IPS DF 19.7 (cell line): ENCODE measurements around the gene ATP6V0E2.
"Not testable (repeated sequence)": the region's sequence is repeated elsewhere in the genome, so short reads cannot be mapped to it uniquely, and the experiment has no call there.

Experiments
- DNase-seq: peaks from one replicate; pipeline ENCODE4 v3.0.0-alpha.2; 2013; ENCODE audit warnings: low read depth, low spot score

Gene ATP6V0E2

DNA sequence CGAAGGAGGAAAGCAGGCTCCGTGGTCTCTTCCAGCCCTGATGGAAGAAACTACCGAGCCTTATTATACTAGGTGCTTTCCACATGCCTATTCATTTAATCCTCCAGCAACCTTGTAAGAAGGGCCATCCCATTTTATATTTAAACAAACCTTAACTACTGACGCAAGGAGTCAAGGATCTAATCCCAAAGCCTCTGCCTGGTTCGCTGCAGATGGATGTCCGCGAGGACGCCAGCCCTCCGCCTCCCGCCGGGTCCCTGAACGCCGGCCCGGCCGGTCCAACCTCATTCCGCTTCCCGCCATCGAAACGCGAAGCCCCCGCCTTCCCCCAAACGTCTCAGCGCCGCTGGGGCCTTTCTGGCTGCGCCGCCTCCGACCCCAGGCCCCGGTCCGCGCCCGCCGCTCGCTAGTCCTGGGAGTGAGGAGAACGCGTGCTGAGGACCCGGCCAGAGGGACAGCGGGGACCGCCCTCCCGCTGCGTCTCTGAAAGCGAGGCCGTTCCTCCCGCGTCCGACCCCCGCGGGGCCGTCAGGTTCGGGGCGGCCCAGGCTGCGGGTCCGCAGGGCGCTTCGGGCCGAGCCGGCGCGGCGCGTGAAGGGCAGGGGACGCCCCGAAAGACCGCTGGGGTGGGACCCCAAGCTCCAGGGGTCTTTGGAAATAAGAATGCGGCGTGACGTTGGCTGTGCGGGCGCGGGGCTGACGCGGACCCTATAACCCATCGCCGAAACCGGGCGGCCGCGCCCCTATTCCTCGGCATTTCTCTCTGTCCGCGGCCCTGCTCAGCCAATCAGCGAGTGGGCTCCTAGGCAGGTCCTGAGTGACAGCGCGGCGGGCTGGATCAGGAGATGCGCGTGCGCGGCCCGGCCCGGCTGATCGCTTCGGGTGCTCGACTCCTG, at the start of gene ATP6V0E2:
ATP6V0E2 (plus strand) TSS at position 896 of the 896 bp plus-strand sequence. CDS start 97 bp downstream, outside the sequence.
- no peak for DNase-seq

DNA sequence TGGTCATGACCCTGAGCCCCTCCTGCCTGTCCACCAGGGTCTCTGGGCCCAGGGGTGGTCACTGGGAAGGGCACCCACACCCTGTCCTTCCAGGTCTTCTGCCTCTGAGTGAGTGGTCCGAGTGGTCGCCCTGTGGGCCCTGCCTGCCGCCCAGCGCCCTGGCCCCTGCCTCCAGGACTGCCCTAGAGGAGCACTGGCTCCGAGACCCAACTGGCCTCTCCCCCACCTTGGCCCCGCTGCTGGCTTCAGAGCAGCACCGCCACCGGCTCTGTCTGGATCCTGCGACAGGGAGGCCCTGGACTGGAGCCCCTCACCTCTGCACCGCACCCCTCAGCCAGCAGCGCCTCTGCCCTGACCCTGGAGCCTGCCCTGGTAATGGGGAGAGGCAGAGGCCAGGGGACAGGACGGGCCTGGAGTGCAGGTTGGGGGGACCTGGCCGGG, 49.4 kb upstream of the ATP6V0E2 start:
- DNase-seq = no peak

DNA sequence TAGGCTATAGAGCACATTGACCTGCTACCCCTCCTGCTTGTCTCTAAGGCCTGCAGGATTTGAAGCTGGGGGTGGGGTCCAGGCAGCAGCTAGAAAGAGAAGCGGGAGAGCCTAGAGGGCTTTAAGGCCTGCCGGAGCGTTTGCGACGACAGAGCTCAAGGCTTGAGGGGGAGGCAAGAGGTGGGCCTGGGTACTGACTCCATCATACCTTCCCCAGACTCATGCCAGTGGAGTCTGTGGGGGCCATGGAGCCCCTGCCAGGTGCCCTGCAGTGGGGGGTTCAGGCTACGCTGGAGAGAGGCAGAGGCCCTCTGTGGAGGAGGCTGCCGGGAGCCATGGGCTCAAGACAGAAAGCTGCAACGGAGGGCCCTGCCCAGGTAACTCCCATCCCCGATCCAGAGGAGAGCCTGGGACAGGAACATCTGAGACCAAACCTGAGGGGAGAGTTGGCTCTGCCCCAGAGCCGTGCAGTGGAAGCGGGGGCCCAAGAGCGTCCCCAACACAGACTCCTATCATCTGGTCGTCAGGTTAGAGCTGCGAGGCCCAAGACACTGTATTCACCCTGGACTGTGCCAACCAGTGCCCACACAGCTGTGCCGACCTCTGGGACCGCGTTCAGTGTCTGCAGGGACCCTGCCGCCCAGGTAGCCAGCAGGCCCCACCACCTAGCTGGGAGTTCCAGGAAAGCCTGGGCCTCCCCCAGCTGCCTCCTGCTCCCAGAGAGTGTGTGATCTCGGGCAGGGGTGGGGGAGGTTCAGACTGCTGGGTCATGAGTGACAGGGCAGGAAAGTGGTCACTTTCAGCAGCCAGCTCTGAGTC, 48.8 kb upstream of the ATP6V0E2 start:
- DNase-seq = no peak

DNA sequence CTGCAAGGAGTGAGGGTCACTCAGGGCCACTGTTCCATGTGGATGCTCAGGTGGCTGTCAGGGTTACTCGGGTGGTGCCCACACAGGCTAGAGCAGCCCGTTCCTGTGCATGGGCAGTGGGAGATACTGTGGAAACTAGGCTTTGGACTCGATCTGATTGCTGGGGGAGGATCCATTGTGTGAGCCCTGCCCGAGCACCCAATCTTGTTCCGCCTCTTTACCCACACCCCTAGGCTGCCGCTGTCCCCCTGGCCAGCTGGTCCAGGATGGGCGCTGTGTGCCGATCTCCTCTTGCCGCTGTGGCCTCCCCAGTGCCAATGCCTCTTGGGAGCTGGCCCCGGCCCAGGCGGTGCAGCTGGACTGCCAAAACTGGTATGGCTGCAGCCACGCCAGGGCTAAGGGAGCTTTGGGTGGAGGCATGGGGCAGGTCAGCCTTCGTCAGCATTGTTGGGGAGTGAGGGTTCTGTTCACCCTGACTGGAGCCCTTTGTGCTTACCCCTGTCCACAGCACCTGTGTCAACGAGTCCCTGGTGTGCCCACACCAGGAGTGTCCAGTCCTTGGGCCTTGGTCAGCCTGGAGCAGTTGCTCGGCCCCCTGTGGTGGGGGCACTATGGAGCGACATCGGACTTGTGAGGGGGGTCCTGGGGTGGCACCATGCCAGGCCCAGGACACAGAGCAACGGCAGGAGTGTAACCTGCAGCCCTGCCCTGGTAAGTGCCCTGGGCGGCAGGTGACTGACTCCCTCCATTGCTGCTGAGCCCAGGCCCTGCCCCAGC, 48.0 kb upstream of the ATP6V0E2 start:
- no peak for DNase-seq

DNA sequence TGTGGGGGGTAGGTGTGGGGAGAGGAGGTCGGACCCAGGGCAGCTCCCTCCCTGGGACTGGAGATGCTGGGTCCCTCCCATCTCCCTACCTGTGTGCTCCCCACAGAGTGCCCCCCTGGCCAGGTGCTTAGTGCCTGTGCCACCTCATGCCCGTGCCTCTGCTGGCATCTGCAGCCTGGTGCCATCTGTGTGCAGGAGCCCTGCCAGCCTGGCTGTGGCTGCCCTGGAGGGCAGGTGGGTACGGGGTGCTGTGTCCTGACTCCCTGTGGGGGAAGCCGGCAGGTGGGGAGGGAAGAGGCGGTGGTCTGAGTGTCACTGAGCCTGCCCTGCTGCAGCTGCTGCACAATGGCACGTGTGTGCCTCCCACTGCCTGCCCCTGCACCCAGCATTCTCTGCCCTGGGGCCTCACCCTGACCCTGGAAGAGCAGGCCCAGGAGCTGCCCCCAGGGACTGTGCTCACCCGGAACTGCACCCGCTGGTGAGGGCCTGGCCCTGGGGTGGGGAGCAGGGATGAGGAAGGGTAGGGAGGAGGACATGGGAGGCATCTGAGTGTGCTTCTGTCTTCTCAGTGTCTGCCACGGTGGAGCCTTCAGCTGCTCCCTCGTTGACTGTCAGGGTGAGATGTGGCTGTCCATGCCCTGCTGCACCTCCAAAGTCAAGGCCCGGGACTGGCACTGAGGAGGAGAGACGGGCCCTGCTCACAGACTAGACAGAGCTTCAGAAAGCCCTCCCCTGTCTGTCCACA, 47.3 kb upstream of the ATP6V0E2 start:
- DNase-seq = no peak

DNA sequence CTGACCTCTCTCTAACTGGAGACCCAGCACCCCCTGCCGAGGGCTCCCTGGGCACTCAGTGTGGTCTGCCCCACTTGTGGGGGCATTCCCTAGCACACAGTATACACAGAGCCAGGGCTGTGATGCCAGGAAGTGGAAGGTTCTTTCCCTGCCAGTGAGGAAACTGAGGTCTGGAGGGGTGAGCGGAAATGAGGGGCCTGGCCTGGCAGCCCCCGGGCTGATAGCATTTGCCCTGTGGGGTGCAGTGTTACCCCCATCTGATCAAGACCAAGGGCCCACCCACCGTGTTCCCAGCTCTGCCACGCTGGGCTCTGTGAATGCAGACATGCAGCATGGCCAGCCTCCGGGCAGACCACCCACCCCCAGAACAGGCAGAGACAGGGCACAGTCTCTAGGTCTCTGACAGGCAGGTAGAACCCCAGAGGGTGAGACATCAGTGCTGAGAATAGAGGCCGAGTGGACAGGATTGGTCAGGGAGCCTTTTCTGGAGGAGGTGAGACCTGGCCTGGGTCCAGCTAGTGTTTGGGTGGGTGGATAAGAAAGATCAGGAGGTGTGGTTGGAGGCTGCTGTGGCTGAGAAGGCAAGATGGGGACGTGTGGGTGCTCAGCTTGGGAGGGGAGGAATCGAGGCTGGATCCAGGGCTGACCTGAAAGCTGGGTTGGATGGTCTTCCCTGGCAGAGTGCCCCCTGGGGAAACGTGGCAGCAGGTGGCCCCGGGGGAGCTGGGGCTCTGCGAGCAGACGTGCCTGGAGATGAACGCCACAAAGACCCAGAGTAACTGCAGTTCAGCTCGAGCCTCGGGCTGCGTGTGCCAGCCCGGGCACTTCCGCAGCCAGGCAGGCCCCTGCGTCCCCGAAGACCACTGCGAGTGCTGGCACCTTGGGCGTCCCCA, 46.4 kb upstream of the ATP6V0E2 start:
- DNase-seq = no peak

DNA sequence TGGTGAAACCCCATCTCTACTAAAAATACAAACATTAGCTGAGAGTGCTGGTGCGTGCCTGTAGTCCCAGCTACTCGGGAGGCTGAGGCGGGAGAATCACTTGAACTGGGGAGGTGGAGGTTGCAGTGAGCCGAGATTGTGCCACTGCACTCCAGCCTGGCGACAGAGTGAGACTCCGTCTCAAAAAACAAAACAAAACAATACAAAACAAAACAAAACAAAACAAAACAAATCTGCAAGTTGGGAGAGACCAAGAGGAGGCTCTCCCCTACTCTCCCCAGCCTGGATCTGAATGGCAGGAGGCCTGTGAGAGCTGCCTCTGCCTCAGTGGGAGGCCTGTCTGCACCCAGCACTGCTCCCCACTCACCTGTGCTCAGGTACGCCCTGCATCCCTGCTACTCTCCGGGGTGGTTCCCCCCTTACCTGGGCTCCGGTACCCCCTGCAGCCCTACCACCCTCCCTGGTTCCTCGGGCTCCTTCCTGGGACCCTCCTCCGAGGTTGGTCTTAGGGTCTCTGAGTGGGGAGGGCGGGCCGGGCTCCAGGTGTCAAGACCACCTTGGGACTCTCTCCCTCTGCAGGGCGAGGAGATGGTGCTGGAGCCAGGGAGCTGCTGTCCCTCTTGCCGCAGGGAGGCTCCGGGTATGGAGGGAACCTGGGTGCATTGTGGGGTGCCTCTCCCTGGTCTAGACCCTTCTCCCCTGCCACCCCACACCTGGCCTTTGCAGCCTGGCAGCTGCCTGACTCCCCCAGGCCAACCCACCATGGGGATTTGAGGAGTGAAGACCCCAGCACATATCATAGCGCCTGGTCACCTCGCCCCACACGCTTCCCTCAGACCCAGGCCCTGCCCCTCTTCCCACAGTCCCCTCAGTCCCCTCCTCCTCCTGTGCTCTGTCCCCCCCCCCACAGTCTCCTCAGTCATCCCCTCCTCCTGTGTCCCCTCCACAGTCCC, 45.1 kb upstream of the ATP6V0E2 start:
- no peak for DNase-seq

DNA sequence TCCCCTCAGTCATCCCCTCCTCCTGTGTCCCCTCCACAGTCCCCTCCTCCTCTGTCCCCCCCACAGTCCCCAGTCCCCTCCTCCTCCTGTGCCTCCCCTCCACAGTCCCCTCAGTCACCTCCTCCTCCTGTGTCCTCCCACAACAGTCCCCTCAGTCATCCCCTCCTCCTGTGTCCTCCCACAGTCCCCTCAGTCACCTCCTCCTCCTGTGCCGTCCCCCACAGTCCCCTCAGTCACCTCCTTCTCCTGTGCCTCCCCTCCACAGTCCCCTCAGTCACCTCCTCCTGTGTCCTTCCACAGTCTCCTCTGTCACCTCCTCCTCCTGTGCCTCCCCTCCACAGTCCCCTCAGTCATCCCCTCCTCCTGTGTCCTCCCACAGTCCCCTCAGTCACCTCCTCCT, 43.2 kb upstream of the ATP6V0E2 start:
- DNase-seq = not testable (repeated sequence)

DNA sequence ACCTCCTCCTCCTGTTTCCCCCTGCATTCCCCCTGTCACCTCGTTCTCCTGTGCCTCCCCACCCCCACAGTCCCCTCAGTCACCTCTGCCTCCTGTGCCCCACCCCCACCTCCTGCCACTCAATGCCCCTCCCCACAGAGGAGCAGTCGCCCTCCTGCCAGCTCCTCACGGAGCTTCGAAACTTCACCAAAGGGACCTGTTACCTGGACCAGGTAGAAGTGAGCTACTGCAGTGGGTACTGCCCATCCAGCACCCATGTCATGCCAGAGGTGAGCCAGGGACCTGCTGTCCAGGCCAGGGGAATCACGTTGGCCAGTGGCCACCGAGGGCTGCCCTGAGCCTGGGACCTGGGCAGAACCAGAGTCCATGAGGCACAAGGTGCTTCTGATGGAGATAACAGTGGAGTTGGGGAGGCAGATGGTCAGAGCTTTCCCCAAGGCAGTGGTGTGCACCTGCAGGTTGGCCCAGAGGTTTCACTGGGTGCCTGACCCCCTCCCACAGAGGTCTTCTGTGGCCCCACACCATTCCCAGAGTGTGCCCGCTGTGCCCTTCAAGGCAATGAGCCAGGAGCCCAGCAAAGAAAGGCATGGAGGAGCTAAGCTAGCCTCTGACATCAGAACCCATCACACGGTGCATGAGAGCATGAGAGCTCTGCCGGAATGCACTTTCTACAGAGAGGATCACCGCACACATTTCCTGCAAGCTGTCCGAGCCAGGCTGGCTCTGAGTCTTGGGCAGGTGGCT, 42.6 kb upstream of the ATP6V0E2 start:
- no peak for DNase-seq

DNA sequence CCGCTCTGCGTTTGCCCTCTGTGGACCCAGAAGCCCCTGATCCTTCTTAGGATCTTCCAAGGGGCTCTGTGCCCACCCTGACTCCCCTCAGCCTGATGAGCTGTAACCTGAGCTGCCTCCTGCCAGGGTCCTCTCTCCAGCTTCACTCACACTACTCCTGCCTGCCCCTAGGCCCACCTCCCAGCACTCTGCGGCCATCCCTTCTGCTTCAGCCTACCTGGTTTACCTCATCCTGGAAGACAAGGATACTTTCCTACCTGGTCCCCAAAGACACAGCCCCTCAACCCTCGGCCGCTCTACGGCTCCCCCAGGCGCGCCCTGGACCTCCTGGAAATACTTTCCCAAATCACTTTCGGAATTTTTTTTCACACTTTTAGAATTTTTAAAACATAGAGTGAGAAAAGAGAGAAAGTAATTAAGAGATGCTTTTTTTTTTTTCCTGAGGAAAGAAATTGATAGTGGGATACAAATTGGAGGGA, 42.0 kb upstream of the ATP6V0E2 start:
- no peak for DNase-seq

DNA sequence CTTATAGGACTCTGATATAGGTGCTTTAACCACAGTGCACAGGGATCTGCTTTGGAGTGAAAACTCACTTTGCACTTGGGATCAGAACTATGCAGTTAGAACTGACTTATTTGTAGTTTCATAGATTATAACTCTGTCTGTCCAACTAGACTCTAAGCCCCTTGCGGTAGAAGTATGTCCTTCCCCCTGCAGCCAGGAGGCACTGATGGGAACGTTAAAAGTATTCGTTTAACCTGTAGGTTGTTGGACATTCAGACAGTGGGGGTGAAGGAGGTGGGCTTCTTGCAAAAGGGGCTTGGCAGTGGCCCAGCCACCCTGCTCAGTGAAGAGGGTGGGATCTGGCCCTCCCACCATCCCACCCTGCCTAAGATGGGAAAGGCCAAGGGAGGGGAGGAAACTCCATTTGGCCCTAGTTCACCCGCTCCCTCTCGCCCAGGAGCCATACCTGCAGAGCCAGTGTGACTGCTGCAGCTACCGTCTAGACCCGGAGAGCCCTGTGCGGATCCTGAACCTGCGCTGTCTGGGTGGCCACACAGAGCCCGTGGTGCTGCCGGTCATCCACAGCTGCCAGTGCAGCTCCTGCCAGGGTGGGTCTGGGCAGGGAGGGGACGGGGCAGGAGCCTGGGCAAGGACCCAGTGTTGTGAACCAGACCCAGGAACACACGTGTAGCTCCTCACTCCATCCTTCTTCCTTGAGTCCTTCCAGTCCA, 41.3 kb upstream of the ATP6V0E2 start:
- no peak for DNase-seq

DNA sequence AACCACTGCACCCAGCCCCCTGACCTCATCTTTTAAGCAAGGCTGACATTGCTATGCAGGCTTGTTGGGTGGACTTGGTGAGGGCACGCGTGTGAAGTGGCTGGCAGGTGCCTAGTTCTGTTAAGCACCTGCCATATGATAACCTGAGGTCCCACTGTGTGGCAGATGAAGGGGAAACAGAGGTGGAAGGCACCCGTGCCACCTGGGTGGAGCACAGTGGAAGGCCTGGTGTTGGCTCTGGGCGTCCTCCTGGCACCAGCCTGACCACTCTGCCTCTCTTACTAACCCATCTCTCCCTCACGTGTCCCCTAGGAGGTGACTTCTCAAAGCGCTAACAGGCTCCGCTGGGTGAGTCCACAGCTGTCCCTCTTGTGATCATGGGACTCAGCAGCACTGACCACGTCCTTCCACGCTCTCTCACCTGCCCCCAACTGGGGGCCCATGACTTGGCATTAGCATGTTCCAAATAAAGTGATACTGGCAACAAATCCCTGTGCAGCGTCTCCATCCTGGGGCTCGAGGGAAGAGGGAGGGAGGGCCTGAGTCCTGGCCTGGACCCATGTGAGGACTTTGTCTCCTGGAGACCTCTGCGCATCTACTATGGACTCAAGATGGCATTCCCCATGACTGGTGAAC, 40.2 kb upstream of the ATP6V0E2 start:
- no peak for DNase-seq

DNA sequence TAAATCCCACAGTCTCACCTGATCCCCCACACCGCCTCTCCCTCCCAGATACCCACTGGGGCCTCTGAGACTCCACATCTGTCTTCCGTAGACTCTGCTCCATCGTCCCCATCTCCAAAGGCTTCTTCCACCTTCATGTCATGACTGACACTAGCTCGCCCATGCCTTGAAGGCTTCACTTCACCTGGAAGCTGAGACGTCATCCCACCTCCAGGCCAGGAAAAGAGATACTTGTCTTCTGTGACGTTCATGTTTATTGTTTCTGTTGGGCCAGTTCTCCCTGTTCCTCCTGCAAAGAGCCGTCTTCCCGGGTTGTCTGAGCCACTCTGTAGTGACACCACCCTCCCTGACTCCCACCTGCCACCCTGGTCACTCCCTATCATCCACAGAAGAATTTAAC, 39.2 kb upstream of the ATP6V0E2 start:
- DNase-seq = no peak

DNA sequence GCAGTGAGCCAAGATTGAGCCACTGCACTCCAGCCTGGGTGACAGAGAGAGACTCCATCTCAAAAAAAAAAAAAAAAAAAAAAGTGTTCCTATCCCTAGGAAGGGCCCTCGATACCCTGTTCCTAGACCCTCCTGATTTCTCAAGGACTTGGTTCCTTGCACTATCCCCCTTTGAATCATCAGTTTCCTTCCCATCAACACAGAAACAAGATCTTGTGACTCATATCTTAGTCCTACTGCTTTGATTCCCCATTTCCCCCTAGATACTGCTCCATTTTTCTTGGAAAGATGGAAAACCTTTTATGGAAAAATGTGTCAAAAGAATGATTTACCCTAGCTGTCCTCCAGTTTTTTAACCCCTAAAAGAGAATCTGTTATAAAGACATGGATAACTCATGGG, 37.3 kb upstream of the ATP6V0E2 start:
- DNase-seq = no peak

DNA sequence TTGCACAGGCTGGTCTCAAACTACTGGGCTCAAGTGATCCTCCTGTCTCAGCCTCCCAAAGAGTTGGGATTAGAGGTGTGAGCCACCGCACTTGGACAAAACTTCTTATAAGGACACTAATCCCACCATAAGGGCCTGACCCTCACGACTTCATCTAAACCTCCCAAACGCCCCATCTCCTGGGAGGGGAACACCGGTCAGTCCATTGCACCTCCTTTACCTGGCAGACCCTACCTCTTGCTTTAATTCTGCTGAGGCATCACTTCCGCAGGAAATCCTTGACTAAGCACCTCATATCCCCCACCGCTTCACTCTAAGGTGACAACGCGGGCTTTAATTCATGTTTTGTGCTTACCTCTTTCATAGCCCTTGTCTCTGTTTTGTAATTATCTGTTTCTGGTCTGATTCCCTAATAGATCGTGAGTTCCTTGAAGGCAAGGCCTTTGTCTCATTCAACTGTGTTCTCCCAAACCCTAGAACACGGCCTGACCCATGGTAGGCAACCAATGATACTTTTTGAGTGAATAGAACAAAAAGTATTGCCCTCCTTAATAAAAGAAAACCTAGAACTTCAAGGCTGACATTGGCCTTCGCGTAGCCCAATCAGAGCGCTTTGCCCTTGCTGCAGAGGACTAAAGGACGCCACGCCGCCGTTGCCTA, 36.1 kb upstream of the ATP6V0E2 start:
- DNase-seq = no peak

DNA sequence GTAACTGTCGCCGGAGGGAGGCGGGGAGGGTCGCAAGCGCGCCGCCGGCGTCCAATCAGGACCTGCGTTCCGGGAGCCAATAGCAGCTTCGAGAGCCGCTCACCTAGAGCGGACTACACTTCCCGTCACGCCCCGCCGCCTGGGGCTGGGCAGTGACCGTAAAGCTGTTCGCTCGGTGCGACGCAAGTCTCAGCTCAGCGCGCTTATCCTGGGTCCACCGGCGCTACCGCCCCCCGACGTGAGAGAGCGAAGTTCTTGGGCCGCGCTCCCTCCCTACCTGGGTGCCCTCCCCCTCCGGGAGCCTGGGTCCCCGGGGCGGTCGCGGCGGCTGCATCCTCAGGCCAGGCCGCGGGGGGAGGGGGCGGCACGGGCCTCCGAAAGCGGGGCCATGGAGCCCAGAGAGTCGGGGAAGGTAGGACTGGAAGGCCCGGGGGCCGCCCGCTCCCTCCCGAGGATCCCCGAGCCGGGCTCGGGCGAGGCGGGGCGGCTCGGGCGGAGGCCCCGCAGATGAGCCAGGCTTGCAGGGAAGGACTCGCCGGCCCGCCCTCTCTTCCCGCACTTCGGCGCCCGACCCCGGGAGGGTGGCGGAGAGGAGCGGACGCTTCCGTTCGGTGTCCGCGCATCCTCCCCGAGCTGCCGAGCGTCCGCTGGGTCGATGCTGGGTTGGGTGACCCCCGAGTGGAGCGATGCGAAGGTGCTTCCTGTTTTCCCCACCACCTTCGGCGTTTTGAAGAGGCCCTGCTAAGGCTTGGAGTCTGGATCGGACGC, 35.4 kb upstream of the ATP6V0E2 start, which contains the start of gene ZNF862:
ZNF862 (plus strand) TSS at position 152 of the 768 bp plus-strand sequence; CDS start at position 389, 237 bp downstream.
- DNase-seq = peak; percentile 93
